GM21381 (cell line): ENCODE results near the gene CFAP410.
"Not testable (repeated sequence)": the region's sequence is repeated elsewhere in the genome, so short reads cannot be mapped to it uniquely, and the experiment has no call there.

ENCODE experiments used
- ATAC-seq: cut with Tn5 transposase; IDR thresholded peaks from one replicate; pipeline ENCODE4 v1.9.1; 2021; ENCODE audit warnings: mild to moderate bottlenecking, moderate library complexity; ENCODE audit not compliant: unreplicated experiment

CFAP410 gene

DNA sequence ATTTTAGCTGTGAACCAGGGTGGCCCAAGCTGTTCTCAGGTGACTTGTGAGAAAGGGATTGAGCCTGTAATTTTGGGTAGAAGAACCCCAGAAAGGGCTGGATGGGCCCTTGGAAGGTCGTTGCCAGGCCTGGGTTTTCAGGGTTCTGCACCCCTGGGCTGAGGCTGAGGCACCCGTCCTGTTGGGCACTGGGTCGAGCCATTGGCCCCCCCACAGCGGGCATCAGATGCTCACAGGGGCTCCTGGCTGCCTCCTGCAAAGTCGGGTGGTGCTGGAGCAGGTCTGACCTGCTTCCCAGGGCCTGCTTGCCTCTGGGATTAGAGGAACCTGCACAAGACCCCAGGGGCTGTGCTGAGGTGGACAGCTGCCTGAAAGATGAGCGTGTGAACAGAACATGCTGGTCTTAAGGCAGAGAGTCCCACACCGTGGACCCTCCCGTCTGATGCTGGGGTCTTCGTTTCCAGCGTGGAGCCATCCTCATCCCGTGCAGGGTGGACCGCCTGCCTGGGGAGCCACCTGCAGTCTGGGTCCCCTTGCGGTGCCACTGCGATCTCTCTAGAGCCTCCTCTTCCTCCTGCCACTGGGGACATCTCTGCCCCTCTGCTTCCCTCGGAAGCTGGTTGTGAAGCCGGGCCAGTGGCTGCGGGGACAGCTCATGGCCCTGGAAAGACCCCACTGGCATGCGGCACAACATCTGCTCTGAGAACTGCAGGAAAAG, 12.5 kb upstream of the CFAP410 start:
- ATAC-seq = no peak

- no peak for ATAC-seq
These were observed 11.7 kb upstream of the CFAP410 start for GRCh38 chr21:44350773-44351481.

DNA sequence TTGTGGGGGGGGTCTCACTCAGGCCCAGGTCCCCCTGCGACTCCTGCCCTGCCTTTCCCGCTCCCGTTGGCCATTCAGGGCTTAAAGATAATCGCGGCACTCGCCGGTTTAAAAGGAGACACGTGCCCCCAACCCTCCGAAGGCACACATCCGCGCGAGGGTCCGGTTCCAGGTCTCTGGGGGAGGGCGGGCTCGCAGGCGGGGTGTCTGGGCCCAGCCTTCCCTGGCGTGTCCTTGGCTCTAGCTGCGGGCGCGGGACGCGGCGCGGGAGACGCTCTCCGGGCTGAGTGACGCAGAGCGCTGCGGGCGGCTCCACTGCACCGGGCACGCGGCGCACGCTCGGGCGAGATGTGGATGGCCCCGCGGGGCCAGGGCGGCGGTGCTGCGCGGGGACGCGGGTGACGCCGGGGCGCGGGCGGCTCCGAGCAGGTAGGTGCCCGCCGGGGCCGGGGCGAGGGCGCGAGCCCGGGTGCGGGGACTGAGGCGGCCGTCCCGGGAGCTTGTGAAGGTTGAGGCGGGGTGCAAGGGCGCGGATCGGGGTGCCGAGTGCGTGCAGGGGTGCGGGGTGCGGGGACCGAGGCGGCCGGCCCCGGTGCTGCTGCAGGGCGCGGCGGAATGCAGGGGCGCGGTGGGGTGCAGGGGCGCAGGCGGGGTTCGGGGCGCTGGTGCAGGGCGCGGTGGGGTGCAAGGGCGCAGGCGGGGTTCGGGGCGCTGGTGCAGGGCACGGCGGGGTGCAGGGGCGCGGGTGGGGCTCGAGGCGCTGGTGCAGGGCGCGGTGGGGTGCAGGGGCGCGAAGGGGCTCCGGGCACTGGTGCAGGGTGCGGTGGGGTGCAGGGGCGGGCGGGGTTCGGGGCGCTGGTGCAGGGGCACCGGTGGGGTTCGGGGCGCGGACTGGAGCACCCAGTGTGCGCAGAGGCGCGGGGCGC, 10.9 kb upstream of the CFAP410 start:
- no peak for ATAC-seq

- no peak for ATAC-seq
These were observed 10.2 kb upstream of the CFAP410 start for GRCh38 chr21:44349416-44349846.

DNA sequence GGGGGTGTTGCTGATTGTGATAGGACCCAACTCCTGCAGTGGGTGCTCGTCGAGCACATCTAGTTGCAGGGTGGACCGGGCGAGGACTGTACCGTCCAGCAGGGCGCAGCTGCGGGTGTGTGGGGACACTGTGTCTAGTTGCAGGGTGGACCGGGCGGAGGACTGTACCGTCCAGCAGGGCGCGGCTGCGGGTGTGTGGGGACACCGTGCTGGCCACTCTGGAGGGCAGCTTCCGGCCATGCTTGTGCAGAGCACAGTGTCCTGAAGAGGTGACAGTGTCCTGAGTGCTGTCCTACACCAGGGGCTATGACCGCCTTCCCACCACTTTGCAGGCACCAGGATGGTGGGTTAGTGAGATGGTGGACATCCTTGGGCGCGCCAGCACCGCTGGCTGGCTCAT, 9.7 kb upstream of the CFAP410 start:
- no peak for ATAC-seq

DNA sequence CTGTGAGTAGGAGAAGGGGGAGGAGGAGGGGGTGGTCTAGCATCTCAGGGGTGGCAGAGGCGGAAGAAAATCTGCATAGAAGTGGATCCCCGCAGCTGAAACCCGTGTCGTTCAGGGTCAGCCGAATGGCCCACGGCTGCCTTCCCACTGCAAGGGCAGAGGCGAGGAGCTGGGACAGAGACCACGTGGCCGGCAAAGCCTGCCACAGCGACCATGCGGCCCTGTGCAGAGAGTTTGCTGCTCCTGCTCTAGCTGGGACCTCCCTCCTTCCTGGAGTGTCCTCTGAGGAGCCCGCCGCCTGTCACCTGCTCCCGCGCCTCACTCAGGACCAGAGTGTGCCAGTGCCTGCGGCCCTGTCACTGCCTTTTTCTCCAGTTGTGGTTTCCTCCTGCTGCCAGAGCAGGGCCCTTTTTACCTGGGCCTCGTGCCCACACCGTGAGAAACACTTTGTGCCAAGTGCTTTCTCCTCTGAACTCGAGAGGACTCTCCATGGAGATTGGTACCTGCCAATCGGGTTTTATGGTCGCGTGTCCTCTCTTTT, 8.8 kb upstream of the CFAP410 start:
- no peak for ATAC-seq

- ATAC-seq = no peak
These were observed 6.3 kb upstream of the CFAP410 start for GRCh38 chr21:44345495-44345894.

- ATAC-seq = no peak
These were observed 5.5 kb upstream of the CFAP410 start for GRCh38 chr21:44344541-44345183.

DNA sequence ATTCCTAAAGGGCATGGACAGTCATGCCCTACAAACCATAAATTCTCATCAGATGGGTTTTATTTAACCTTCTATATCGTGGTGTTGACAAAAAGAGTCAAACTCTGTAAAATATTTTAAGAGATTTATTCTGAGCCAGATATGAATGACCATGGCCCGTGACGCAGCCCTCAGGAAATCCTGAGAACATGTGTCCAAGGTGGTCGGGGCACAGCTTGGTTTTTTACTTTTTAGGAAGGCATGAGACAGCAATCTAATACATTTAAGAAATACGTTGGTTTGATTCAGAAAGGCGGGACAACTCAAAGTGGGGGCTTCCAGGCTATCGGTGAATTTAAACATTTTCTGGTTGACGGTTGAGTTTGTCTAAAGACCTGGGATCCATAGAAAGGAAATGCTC, 3.8 kb upstream of the CFAP410 start:
- ATAC-seq = not testable (repeated sequence)

- ATAC-seq = not testable (repeated sequence)
These were observed 2.7 kb upstream of the CFAP410 start for GRCh38 chr21:44341726-44342458.

DNA sequence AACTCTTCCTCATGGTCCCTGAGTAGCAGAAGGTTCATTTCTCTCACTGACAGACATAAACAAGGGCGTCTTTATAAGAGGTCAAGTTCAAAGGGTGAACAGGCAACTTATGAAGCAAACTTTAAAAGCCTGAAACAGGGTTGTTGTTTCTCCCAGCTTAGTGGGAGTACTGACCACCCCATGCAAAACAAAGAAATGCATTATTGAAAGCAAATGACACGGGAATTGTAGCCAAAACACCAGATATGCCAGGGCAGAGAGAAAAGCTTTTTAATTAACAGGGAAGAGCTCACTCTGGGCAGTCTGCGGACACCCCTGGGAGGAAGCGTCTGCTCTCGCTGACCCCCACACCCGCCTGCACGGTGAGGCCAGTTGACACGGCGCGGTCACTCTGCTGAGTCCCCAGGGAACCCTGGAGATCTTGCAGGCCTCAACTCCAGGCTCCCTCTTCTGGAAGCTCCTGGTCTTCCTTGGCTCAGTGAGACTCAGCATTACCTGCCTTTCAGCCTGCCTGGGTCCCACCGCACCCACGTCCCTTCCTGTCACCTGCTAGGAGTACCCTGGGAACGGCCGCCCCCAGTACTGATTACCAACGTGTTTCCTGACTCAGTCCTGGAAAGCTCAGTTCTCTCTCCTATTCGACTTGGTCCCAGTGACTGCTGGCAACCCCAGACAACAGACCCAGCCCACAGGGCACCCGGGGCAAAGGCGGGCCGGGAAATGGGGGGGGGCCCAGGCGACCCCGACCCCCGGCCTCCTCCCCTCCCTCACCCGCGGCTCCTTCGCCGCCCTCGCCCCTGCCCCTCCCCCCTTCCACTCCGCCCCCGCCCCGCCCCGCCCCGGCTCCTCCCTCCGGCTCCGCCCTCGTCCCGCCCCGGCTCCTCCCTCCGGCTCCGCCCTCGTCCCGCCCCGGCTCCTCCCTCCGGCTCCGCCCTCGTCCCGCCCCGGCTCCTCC, 972 bp downstream of the CFAP410 start:
- ATAC-seq = no peak

DNA sequence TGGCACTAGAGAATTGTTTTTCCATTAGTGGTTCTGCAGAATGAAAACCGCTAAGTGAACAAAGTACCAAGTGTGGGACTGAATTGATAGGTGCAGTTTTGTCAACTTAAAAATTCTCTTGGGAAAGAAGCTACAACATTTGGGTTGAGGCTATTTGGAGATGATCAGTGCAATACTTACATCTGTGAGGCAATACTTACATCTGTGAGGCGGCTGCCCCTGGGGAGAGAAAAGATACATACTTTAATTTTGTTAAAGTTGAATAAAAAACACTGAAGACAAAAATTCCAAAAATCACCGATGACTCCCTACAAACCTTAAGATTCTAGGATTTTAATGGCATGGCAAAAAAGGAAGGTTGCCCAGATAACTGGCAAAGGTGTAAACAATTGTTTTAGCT, 1.7 kb downstream of the CFAP410 start:
- ATAC-seq = no peak

DNA sequence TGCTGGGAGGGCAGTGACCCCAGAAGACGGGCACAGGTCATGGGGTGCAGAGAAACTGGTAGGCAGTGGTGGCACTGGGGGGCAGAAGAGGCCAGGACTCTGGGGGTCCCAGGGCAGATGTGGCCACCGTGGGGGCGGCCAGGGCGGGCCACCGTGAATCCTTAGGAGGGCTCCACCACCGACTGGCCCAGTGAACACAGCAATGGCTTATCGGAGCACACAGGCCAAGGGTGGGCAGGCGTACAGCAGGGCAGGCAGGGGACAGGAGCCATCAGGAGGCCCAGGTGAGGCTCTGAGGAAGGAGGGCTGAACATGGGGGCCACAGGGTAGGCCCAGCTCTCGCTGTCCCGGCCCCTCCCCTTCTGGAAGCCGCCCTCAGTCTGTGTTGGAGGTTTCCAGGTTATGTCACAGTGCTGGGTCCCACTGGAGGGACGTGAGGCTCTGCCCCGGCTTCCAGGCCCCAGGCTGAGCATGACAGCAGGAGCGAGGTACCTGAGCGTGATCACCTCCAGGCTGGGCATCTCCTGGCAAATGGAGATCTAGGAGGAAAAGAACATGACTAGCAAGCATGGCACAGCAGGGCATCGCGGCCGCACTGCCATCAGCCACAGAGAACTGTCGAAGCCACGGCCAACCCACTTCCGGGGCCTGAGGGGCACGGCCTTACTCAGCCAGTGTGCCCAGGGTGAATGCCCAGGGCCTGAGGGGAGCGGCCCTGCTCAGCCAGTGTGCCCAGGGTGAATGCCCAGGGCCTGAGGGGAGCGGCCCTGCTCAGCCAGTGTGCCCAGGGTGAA, 3.7 kb downstream of the CFAP410 start:
- no peak for ATAC-seq

GRCh38 chr21:44334329-44335030, 4.7 kb downstream of the CFAP410 start:
- no peak for ATAC-seq

DNA sequence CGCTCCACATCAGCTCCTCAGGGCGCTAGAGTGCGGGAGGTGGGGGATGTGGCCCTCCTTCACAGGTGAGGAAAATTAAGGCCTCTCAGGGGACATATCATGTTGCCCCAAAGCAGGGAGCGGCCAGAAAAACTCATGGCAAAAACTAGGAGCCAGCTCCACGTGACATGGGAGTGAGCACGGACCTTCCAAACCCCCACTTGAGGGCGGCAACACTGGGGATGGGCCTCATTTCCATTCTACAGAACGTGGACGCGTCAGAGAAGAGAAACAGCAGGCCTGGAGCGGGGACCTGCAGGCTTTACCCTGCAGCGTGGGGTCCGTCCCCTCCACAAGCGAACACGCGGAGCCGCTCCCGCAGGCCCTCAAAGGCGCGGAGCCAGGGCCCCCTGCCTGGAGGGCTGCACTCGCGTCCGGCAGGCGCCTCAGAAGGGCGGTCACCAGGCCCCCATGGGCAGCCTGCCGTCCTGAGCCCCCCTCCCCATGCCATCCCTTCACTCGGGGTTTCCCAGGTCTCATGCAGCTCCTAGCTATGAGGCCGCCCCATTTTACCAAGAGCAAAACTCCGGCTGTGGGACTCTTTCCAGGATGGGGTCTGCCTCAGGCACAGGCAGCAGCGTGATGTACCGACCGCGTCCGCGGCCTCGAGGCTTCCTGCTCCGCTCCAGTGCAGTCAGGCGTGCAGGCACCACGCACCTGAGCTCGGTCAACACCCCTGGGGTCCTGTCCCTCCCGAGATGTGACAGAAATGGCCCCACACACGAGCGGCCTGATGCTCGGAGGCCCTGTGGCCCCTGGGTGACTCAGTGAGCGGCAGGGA, 5.5 kb downstream of the CFAP410 start:
- ATAC-seq = no peak

GRCh38 chr21:44332965-44333364, 6.2 kb downstream of the CFAP410 start:
- no peak for ATAC-seq

- ATAC-seq = no peak
These were observed 6.8 kb downstream of the CFAP410 start for GRCh38 chr21:44332383-44332782.
